ENCODE results near the gene PCDH9.
"Not testable (repeated sequence)": the region's sequence is repeated elsewhere in the genome, so short reads cannot be mapped to it uniquely, and the experiment has no call there.

Gene PCDH9

DNA sequence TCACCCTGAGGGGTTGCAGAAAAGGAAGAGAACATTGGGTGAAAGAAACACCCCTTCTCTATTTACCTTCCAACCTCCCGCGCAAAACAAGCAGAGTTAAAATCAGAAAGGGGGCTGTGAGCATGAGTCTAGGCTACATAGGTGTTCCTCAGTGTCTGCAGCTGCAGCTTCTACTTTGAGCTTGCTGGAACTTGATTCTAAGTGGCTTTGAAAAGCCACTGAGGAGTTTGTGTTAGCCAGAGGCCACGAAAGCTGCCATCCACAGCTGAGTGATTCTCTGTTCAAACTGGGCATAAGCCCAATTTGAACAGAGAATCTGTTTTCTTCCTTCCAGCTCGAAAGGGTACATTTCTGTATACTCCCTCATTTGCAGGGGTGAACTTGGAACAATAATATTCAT is 343.9 kb downstream of the PCDH9 start:
- DNase-seq: no peak

DNA sequence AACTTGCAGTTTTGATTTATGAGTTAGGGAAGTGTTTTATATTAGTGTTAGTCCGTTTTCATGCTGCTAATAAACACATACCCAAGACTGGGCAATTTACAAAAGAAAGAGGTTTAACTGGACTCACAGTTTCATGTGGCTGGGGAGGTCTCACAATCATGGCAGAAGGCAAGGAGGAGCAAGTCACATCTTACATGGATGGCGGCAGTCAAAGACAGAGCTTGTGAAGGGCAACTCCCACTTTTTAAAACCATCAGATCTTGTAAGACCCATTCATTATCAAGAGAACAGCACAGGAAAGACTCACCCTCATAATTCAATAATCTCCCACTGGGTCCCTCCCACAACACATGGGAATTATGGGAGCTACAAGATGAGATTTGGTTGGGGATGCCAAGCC is 349.0 kb downstream of the PCDH9 start:
- DNase-seq: not testable (repeated sequence)

DNA sequence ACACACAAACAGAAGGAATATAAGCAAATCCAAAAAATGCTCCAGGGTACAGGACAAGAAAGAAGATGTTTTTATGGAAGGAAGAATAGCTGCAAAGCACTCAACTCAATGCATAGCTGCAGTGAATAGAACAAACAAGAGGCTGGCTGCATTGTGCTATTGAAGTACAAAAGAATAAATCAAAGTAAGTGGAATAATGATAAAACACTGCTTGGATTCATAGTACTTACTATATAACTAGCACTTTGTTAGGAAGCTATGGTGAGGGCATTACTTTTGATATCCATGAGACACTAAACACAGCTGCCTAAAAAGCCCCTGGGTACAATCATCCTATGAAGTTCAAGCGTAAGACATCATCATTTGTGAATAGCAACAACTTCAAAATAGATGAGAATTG is 350.1 kb downstream of the PCDH9 start:
- DNase-seq: no peak

DNA sequence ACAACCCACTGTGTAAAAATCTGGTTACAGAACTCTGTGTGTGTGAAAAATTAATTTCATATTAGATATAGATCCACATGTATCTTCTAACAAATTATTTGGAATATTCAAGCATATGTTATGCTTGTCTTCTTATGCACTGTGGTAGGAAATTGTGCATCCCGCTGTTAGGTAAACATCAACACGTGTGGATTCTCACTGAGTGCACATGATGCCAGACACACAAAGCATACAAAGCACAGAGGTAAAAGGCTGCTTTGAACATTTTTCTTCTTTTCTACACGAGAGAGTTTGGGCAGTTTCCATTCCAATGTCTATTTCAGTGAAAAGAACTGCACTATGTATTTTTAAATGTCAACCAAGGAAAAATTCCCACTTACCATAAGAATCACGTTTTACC is 354.9 kb downstream of the PCDH9 start:
- no peak for DNase-seq

DNA sequence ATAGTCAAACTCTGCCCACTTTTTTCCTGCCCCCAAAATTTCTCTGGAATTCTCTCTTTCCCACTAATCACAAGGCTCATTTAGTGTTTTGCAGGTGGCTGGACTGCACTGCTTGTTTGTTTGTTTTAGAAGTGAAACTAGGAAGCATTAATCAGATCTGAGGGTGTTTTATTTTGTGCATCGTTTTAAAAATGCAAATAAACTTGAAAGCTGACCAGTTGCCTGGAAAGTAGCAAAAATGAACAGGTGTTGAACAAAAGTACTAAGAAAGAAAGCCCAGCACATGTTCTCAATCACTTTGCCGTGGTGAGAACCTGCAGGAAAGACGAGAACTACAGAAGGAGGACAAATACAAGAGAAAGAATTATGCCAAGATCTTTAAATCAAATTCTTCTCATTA is 365.5 kb downstream of the PCDH9 start:
- no peak for DNase-seq

DNA sequence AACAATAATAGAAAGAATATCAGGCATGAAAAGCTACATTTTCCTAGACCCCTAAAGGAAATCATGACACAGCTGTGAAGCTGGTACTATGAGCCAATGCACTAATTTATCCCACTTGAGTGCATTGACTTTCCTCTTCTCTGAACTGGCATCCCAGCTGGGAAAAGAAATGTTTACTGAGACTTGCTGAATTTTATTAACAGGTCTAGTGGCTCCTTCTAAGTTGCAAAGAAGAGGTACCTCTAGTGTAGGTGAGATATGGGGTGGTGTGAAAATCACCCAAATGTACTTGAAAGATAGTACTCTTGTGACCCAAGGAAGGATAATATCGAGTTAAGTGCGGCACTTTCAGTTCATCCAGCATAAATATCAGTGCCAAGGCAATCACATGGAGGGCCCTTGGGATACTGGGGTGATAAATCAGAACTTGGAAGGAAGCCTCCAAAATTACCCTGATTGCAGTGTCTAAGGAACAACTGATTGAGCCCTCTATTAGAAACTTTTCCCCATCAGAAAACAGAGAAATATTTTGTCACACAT is 369.2 kb downstream of the PCDH9 start:
- no peak for DNase-seq

DNA sequence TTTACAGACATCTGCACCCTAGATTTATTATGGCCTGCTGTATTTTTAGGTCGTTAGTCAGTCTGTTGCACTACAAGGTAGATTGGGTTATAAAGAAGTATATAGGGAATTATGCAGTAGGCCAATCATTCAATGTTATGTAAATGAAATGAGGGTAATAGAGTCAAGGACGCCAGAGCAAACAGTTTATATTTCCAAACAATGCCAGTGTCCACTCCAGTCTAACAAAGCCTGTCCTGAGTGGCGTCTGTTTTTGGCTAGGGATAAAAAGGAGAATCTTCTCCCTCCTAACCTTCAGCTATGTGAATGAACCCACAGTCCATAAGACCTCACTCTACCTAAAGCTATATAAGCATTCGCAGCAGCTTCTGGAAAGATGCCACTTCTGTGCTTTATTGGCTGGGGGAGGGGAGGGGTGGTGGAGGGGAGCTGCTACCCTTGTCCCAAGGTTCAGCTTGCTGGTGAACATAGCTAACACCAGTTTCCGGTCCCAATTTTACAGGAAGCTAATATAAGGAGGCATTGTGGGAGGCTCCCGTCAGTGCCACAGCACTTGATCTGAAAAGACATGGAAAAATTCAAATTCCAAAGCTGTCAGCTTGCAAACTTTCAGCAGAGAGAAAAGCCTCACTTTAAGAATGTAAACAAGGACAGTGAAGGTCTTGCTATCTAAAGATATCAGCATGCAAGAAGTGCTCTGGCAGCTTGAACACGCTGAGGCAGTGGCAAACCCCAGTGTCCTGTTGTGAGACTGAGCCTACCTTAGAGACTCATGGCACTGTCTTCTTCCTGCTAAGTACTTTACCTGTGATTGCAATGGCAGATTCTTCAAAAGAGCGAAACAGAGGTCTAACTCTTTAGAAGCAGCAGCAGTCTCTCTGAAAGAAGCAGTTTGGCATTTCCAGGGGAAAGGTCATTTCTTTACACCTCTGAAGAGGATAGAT is 369.9 kb downstream of the PCDH9 start:
- no peak for DNase-seq

DNA sequence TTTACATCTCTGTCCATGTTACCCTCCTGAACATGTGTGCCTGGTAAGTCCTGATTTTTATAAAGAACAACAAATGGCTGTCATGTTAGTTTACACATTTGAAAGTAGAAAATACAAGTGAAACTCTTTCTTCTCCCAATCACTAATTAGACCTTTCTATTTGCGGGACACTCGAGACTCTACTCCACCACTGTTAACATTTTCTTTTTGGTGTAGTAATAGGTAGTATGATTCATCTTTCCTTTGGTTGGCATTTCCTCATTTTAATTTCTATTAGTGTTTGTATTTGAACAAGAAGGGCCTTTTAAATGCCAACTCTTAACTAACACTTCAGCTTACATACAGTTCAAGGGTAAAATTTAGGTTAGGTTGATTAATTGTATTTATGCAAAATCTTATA is 371.1 kb downstream of the PCDH9 start:
- DNase-seq: no peak

DNA sequence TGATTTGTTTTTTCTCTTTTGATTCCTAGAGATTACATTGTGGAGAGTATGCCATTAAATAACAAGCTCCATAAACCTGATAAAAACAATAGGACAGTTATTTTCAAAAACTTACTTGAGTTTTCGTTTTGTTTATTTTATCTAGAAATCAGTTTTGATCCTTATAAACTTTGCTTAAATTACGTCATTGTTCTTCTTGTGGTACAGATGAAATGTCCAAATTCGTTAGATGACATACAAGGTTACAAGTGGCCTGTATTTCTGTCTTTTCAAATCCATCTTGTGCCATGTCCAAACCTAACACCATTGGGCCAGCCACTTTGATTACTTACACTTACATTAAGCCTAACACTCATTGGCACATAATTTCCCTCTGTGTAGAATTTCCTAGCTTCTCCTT is 372.0 kb downstream of the PCDH9 start:
- no peak for DNase-seq

DNA sequence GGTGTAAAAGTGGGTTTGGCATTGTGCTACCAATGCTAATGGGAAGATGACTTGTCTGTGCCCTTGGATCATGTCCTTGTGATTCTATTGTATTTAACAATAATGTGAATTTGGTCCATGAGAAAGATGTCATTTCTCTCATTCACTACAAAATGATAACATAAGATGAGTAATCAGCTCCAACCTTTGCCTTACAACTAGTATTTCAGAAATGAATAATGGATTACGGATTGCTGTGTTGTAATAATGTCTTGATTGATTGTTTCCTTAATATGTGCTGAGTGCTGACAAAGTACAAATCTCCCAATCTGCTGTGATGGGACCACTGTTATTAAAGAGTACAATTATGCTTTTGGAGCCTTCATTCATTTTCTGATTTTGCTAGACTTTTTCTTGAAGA is 375.0 kb downstream of the PCDH9 start:
- no peak for DNase-seq

DNA sequence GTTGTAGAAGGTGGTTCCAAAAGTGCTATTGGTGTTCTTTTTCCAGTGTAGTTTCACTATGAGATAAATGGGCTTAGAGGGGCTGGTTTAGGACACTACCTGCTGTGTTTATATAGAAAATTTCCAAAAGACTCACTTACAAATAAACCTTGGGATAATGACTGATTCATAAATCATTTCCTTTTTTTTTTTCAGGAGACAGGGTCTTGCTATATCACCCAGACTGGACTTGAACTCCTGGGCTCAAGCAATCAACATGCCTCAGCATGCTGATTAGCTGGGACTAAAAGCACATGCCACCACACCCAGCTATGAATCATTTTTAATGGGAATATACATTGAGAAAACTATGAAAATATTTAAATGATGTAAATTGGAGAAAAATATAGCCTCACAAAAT is 376.6 kb downstream of the PCDH9 start:
- no peak for DNase-seq

DNA sequence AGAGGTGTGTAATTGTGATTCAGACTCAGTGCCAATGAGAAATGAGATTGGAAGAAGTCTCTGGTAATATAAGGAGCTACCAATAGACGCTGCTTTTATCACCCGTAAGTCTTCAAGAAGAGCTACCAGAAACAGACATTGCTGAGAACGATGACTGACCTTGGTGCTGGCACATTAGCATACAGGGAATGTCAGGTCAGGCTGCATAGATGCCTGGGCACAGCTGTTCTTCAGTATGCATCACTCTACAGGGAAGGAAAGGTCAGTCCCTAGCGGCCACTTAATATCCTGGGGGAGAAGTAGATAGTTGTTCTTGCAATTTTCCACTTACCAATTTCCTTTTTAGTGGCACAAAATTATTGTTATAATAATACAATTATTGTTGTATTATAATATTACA is 380.4 kb downstream of the PCDH9 start:
- no peak for DNase-seq

DNA sequence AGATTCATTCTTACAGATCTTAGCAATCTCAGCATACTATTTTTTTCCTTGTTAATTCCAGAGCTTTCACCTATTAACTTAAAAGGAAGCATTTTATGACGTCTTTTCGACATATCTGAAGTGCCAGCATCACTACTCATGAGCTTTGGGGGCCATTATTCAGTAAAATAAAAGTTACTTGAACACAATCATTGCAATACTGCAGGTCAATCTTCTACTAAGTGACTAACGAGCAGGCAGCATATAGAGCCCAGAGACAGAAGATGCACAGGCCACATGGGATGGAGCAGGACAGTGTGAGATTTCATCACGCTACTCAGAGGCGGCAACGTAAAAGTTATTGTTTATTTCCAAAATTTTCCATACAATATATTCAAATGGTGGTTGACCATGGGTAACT is 382.6 kb downstream of the PCDH9 start:
- no peak for DNase-seq

DNA sequence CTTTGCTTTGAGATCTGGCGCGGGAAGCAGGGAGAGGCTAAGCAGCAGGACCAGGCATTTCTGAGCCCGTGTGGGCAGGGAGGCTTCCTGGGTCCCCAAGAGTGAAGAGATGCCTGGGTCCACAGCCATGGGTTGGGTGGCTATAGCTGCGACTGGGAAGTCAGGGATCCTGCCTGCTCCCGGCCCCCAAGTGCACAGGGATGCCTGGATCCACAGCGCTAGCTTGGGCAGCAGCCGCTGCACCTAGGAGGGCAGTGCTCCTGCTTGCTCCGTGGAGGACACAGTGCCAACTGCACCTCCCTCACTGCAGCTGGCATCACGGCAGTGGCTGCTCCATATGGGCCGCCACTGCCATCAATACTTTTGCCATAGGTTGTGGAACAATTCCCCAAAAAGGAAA is 384.7 kb downstream of the PCDH9 start:
- DNase-seq: no peak

DNA sequence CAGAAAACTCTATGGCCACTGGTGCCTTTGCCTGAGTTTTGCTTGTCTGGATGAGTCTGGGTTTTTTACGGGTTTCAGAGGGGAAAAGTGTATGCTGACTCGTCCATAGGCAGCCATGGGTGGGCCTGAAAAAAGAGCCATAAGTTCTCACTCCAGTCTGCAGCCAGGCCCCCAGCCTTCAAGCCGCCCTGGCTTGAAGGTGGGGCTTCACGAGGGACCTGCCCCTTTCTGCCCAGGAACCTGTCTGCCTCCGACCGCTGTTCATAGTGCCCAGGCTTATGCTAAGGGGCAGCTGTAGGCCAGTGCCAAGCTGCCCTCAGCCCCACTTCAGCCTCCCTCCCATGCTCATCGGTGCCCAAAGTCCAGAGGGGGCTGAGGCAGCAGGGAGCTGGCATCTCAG is 385.2 kb downstream of the PCDH9 start:
- DNase-seq: no peak

DNA sequence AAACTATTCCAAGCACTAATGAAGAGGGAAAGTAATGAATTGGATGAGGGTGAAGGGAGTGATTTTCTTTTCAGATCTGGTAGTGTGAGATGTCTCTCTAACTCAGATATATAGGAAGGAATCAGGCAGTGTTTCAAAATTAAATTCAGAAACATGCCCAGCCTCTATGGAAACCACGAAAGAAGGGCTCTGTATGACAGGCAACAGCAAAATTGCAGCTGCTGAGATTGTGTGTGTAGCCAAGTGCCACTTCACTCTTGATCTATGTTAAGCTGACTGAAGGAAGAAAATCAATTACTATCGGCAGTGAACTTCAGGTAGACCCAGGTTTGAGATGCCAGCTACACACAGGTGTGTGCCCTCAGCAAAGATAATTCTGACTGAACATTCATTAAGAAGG is 387.4 kb downstream of the PCDH9 start:
- DNase-seq: no peak

DNA sequence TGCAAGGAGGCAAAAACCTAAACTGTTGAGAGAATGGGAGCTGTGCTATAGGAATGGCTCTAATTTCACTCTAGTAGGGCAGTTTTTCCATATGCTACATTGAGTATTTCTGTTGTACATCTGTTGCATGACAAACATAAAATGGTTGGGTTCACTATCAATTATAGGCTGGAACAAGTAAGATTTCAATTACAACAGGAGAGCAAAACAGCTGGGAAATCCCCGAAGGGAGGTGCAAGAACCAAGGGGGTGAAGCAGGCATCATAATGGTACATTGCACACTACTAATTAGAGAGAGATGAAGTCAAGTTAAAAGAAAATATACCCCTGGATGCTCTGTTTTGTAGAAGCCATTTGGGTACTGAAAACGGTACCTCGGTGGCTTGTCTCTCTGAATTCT is 389.5 kb downstream of the PCDH9 start:
- no peak for DNase-seq

DNA sequence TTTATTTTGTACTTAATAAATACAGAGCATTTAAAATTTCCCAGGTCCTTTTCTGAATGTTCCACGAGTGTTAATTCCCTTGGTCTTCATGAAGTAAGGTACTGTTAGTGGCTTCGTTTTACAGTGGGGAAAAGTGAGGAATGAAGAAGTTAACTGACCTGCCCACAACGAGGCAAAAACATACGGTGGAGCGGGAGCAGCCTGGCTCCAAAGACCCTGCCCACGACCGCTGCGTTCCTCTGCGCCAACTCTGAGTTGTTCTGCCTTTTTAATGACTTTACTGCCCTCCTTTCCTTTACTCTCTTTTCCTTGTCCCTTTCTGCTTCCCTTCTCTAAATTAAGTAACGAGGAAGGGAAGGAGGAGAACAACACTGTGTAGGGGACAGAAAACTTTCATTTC is 392.9 kb downstream of the PCDH9 start:
- DNase-seq: no peak

DNA sequence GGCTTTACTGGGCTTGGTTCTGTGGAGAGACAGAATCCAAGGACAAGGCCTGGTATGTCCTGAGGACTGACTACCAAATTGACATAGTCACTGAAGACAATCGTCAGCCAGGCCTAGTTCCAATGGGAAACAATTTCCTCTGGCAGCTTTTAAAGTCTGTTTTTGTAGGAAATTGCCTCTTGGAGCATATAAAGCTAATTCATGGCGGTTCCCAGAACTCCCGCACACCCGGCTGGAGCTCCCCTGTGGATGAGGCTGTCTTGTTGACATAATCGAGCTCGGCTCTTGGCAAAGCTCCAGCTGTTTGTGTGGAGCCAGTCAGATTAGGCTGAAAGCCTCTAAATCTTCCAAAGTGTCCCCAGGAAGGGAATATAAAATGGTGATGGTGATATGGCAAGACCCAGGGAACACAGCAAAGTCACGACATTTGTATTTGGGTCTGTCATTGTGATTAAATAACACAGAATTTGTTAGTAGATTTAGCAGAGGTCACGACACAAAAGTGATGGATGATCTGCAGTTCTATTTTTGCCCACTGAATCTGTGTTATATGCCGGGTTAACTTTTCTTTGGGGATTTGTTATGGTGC is 395.0 kb downstream of the PCDH9 start:
- DNase-seq: no peak

DNA sequence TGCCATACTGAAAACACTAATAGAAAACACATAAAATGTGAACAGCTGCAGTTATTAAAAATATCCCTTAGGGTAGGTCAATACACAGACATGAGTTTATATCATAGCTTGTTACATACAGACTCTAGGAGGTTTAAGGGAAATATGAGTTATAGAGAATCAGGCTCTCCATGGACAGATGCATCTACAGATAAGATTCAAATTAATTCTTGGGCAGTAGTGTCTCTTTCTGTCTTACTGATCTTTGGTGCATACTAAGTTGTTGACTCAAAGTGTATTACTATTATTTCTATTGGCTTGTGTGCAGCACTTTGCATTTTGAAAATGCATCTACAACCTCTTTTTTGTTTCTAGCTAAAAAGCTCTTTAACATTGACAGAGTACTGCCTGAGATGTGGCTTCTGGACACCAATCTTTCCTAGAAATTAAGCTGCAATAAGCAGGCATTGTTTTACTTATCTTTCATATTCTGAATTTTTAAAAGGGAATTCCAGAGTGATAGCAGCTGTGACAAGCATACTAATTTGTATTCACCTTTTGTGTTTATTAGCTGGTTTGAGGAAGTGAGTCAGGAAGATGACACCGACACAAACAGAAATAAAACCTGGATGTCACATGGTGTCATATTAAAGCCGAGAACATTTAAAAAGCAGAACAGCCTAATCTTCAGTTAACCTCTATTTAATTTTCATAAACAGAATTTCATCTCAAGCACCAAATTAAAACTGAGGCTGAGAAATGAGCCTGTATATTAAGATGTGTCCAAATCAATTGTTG is 399.0 kb downstream of the PCDH9 start:
- DNase-seq: no peak

DNA sequence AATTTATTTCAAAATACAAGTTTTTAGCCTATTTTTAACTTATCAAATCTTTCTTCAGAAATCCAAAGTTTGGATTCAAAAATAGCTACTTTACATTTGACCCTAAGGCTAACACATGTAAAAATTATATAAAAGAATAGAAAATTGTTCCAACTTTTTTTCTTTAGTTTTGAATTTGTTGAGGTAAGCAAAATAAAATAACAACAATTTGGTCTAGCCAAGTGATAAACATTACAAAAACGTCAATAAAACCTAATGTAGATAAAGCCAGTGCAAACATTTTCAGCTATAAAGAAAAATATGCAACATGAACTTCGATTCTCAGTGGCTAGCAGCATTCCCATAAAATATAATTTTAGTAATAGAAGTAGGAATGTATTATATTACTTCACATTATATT is 400.3 kb downstream of the PCDH9 start:
- DNase-seq: no peak

DNA sequence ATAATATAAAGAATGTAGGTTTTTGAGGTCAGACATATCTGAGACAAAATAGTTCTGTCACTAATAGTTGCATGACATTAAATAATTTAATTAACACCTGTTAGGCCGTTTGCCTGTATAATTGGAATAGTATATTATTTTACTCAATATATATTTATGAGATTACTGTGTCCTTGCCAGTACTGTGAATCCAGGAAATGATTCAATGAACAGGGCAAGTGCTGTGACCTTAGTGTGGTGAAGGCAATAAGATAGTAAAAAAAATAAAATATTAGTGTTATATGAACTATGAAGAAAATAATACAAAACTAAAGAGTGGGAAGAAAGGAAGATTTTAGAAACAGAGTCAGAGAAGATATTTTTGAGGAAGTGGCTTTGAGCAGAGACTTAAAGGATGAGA is 403.7 kb downstream of the PCDH9 start:
- no peak for DNase-seq

DNA sequence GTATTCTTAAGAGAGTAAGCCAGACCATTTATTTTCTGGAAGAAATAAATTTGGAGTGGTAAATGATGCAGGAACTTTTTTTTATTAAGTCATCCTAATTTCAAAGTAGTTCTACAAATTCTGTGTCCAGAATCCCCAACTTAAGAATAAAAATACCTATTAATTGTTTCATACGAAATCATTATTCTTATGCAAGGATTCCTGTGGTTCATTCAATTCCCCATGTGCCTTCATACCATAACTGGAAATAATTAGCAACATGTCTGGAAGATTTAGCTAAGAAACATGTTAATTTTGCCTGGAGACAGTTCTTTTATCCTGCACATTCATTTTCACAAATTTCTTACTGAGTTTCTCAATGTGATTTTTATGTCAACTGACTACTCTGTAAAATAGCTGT is 408.6 kb downstream of the PCDH9 start:
- no peak for DNase-seq

DNA sequence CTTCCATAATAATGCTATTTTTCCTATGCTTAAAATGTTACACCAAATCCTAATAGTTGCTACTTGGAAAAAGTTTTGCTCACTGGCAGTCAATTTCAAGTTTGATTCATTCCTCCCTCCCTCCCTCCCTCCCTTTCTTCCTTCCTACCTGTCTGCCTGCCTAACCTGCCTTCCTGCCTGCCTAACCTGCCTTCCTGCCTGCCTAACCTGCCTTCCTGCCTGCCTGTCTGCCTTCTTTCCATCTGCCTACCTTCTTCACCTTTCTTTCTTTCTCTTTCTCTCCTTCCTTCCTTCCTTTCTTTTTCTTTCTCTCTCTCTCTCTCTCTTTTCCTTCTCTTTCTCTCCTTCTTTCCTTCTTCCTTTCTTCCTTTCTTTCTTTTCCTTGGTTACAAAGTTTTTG is 418.7 kb downstream of the PCDH9 start:
- no peak for DNase-seq
